ENCODE results near the gene PRR23E. TPM values are rescaled to one million over a fixed set of nuclear protein-coding genes. Genes with fewer than 3 reads are reported as not detected.

PRR23E gene
- total and polyA plus RNA-seq, 12 donors = not detected

- no peaks in the 10 kb centered on the region for H3K4me1 ChIP-seq
- ATAC-seq (no peak), DNase-seq (no peak)
- peaks cover 0 to 56% (median 19%) of the 10 kb centered on the region in 7 donors for H3K27me3 ChIP-seq
- H3K9me3 ChIP-seq = no peaks in the 10 kb centered on the region
- intact Hi-C loops (cut with DNase I) = no loop called here
- no peaks in the 10 kb centered on the region for H3K36me3 ChIP-seq
- 91 to 100% methylated on average over 3 of the region's 3 CpGs for WGBS, 2 donors
- TF ChIP-seq CTCF (IDR thresholded peaks at IDR 0.05) = no peak
- H3K27ac ChIP-seq = no peak overlapping the region
- no peak overlapping the region for H3K4me3 ChIP-seq
Observed at GRCh38 chr3:127212231-127212630, 19.3 kb downstream of the PRR23E start.

DNA sequence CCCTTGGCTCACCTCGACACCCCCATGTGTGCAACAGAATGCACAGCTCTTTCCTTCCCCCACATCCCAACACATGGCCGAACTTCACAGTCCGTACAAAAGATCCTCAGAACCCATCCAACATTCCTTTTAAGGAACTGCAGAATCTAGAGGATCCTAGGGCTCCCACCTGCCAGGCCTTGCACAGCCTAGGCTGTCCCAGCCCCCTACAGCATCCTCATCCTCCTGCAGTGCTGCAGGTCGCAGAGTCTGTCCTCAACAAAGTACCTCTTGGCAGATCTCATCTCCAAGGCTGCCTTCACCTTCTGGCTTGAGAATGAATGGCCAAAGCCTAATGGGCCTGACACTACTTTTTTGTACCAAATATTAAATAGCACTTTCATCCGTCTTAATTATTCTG lies 19.8 kb downstream of the PRR23E start:
- no peak for TF ChIP-seq CTCF (IDR thresholded peaks at IDR 0.05)
- Histone ChIP-seq H3K27ac (no peak overlapping the region), H3K36me3 (no peaks in the 10 kb centered on the region), H3K9me3 (no peaks in the 10 kb centered on the region), H3K27me3 (peaks cover 0 to 55% (median 20%) of the 10 kb centered on the region in 7 donors), H3K4me1 (no peaks in the 10 kb centered on the region), H3K4me3 (no peak overlapping the region)
- ATAC-seq (no peak), DNase-seq (no peak)
- intact Hi-C loops (cut with DNase I) = no loop called here
- 75 to 87% methylated on average over 5 of the region's 5 CpGs for WGBS, 2 donors

DNA sequence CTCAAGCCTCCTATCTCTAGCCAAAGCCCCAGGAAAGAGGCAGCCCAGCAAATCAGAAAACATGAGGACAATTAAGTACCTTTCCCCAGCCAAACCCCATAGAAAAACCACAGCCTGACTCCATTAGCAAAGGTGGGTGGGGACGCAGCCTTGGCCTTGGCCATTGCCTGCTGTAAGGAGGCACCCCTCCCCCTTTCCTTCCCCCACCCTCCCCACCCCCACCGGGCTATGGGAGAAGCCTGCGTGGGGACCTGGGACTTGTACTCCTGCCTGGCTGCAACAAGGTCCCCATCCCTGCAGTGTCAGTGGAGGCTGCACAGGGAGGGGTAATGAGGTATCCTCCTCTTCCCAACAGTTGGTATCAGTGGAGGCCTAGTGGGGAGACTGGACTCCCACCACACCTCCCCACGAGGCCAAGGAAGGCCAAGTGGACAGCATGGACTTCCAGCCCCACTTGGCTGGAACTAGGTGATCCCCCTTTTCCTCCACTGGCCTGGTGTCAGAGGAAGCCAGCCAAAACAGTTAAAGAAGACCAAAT lies 20.5 kb downstream of the PRR23E start:
- no peak for TF ChIP-seq CTCF (IDR thresholded peaks at IDR 0.05)
- ATAC-seq (no peak), DNase-seq (no peak)
- WGBS, 2 donors = 75 to 79% methylated on average over 4 of the region's 4 CpGs
- Histone ChIP-seq H3K36me3 (no peaks in the 10 kb centered on the region), H3K4me1 (no peaks in the 10 kb centered on the region), H3K4me3 (no peak overlapping the region), H3K27ac (no peak overlapping the region), H3K27me3 (peaks cover 0 to 53% (median 26%) of the 10 kb centered on the region in 7 donors), H3K9me3 (no peaks in the 10 kb centered on the region)
- intact Hi-C loops (cut with DNase I) = no loop called here

- H3K4me3 ChIP-seq = no peak overlapping the region
- no peaks in the 10 kb centered on the region for H3K9me3 ChIP-seq
- H3K36me3 ChIP-seq = no peaks in the 10 kb centered on the region
- intact Hi-C loops (cut with DNase I) = no loop called here
- no peak for TF ChIP-seq CTCF (IDR thresholded peaks at IDR 0.05)
- ATAC-seq = no peak
- H3K4me1 ChIP-seq = no peaks in the 10 kb centered on the region
- H3K27ac ChIP-seq = no peak overlapping the region
- WGBS, 2 donors = 26 to 27% methylated on average over 3 of the region's 3 CpGs
- peaks cover 0 to 58% (median 23%) of the 10 kb centered on the region in 7 donors for H3K27me3 ChIP-seq
- DNase-seq = no peak
Observed at GRCh38 chr3:127214975-127215374, 22.0 kb downstream of the PRR23E start.

All from heart right ventricle (tissue), 16 donors.